ENCODE data around the gene ZMYND8.

ZMYND8 gene

DNA sequence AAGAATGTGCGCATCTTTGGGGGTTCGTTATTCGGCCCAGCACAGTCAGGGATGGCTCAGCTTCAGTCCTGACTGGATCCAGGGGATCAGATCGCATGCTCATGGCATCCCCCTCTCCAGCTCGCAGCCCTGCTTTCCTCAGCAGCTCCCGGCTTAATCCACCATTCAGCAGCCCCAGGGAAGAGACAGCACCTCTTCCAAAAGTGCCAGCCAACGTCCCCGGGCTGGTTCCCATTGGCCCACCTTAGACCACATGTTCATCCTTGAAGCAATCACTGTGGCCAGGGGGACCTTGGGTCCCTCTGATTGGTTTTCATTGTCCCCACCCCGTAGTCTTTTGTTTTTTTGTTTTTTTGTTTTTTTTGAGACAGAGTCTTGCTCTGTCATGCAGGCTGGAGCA lies 188.7 kb downstream of the ZMYND8 start:
- DNase-seq, result no peak

DNA sequence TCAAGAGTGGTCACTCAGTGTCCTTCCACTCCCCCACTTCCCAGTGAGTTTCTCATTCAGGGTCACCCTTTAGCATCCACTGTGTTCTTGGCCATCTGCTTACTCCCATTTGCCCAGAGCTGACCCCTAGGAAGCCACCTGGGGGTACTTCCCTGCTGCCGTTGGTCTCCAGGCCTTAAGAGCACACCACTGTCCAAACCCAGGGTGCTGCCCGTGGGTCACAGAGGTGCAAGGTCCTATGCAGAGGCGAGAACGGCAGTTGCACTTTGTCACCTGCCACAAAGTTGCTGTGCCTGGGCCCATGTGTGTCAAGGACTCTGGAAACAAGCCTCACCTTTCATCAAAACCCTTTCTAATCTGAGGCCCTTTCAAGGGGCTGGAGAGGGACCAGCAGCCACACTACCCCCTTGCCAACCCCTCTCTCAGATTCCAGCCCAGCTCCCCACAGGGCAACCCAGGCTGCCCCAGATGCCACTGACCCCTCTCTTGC lies 191.1 kb downstream of the ZMYND8 start:
- DNase-seq, result no peak

DNA sequence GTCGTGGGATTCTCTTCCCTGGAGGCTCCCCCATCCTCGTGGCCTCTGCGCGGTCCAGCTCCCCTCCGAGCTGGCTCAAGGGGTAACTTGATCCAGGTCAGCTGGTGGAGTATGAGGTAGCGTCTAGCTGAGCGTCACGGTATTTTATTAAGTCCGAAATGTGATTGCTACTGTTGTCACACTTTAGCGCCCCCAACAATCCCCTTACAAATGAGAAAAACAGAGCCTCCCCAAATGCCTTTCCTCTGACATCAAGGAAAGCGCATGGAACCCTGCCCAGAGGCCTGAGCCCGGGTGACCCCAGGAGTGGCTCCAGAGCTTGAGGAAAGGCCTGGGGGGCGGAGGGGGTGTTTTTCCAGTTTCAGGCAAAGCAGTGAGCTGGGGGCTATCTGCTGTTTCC lies 192.4 kb downstream of the ZMYND8 start:
- no peak for DNase-seq

DNA sequence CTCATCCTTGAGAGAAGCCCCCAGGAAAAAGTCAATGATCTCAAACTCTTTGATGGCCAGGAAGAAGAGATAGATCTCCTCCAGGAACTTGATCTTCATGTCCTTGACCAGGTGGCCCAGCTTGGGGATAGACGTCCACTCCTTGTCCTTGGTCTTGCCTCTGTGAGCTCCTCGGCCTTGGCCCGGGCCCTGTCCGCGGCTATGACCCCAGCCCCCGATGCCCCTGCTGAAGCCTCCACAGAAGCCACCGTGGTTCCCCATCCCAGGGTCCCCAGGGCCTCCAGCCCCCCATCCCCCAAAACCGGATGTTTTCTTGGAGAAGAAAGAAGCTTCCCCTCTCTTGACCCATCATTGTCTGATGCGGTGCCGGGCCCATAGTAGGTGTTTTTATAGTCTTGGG lies 195.1 kb downstream of the ZMYND8 start:
- DNase-seq, result no peak

DNA sequence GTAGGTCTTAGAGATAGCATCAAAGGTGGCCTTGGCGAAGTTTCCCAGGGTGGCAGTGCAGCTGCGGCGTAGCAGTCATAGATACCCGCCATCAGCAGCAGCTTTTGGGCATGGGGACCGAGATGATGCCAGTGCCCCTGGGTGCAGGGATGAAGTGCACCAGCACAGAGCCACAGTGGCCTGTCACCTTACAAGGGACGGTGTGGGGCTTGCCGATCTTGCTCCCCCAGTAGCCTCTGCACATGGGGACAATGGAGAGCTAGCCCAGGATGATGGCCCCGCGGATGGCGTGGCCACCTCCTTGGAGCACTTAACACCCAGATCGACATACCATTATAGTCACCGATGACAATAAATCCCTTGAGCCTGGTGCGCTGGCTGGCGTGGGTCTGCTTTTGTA lies 195.5 kb downstream of the ZMYND8 start:
- DNase-seq, result no peak

DNA sequence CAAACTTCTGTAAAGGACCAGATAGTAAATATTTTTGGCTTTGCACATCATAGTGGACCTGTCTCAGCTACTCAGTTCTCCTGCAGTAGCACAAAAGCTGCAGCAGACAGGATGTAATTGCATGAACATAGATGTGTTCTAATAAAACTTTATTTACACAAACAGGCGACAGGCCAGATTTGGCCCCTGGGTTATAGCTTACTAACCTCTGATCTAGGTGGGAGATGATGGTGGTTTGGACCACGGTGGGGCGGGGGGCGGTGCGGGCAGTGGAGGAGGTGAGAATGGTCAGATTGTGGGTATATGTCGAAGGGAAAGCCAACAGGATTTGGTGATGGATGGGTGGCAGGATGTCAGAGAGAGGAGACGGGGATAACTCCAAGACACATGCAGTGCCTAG lies 196.3 kb downstream of the ZMYND8 start:
- DNase-seq, result no peak

Measured in CD4-positive, alpha-beta T cell treated with Interleukin-6 for 4 hours (primary cell).